ENCODE measurements around the gene NPL.

NPL gene, protein sequence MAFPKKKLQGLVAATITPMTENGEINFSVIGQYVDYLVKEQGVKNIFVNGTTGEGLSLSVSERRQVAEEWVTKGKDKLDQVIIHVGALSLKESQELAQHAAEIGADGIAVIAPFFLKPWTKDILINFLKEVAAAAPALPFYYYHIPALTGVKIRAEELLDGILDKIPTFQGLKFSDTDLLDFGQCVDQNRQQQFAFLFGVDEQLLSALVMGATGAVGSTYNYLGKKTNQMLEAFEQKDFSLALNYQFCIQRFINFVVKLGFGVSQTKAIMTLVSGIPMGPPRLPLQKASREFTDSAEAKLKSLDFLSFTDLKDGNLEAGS

DNA sequence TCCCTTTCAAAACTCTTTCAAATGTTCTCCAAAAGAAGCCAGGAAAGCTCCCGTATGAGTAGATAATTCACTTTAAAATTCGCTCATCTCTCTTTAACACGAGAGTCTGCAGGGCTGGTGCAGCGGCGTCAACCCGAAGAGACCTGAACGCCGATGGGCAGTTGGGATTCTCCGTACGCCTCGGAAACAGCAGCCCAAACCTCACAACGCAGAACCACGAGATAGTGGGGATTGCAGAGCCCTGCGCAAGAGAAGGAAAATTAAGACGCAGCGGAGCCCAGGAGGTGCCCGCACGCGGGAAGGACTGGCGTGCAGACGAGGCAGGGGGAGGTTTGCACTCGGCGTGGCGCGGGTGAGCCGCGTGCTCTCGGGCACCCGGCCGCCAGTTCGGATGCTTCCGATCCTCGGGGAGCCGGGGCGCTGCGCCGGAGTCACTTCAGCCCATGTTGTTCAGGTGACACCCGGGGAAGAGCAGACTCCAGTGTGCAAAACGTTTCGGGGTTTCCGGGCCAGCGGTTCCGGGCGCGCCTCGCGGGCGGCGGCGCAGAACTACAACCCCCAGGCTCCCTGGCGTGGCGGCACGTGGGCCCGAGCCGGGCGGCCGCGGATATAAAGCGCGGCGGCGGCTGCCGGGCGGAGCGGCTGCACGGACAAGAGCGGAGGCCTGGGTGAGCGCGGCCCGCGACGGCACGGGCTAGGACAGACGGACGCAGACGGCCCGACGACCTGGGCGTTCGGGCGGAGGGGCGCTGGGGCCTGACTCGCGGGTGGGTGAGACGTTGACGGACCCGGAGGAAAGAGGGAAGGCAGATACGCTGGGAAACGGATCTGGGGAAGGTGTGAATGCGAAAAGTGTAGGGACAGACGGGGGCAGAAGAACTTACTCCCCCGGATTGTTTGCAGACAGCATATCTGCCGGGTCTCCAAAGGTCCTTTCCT is at the start of gene NPL:
Gene NPL (plus strand): TSS at position 636 of the 939 bp plus-strand sequence. CDS start 4,599 bp downstream, outside the sequence.
- peak; percentile 75 for DNase-seq (ENCODE audit: low read depth in 2 of 2)

DNA sequence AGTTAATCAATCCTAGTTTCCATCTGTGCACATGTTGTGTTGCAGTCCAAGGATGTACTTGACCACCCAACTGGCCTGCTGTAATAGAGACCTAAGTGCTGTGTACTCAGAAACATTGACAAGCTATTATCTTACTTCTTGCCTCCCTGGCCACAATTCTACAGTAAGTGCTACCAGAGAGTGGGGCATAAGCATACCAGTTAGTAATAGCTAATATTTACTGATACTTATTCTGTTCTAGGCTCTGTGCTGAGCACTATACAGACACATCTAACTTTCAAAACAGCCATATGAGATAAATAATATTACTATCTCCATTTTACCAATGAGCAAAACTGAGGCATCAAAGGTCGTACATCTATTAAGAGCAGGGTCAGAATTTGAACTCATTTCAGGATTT is 49.5 kb upstream of the NPL start:
- no peak for DNase-seq (ENCODE audit: low read depth in 2 of 2)

DNA sequence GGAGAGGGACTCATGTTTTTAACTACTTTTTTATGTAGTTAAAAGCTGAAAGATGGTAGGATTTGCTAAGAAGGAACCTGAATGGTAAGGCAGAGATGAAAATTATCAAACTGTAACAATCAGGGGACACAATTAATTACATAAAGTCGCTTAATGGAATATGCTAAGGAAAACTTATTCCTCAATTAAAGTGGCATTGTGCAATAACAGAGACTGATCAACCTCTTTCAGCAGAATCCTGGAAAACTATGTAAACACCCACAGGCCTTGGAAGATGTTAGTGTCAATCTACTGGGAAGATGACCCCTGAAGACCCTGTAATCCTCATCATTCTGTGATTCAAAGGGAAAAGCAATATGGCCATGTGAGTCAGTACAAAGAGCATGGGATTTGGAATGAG is 46.8 kb upstream of the NPL start:
- DNase-seq (ENCODE audit: low read depth in 2 of 2) = no peak

DNA sequence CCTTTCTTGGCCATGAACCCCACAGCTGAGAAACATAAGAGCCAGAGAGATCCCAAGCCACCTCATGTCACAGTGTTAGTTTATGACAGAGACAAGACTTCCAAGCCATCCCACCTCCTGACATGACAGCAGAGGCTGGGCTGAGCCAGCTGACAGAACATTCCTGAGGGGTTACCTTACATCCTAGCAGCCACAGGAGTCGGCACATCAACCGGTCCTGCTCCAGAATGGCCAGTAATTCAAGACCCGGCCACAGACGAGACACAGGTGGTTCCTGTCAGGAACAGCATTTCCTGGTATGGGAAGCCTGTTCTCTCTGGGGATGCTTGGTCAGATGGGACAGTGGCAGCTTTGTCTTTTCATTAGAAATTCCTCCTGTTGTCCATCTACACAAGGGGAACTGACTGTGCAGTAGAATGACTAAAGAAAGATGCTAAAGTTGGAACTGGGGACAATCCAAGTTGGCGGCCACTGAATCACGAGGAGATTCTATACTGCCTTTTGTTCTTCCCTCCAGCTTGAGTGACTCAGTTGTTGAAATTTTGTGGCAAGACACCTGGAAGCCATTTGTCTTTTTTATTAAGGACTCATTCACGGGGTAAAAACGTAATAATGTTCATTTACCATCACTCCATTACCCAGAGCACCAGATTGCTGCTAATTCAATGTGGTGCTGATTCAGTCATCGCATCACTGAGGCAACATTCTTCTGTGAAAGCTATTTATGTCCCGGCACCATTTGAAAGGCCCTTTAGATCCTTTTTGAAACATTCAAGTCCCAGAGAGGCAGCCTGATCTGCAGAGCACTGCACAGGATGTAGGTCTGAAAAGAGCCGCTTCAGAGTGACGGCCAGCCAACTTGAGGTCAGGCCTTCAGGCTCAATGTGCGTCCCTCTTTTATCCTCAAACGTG is 37.2 kb upstream of the NPL start:
- no peak for DNase-seq (ENCODE audit: low read depth in 2 of 2)

DNA sequence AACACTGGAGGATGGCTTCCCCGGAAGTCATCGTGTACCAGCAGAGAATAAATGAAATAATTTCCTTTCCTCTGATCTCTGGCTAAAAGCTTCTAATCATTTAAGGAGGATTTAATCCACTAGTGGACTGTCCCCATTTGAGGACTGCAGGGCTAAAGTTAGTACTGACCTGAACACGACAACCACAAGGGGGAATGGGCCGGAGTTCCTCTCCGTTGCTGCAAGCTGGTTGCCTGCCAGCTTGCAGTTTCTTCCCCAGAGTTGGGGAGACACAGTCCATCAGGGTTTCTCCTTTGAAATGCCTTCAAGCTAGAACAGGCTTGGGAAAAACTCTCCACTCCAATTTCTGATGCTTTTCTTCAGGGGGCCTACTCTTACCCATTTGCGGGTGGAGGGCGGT is 35.5 kb upstream of the NPL start:
- DNase-seq (ENCODE audit: low read depth in 2 of 2) = no peak

DNA sequence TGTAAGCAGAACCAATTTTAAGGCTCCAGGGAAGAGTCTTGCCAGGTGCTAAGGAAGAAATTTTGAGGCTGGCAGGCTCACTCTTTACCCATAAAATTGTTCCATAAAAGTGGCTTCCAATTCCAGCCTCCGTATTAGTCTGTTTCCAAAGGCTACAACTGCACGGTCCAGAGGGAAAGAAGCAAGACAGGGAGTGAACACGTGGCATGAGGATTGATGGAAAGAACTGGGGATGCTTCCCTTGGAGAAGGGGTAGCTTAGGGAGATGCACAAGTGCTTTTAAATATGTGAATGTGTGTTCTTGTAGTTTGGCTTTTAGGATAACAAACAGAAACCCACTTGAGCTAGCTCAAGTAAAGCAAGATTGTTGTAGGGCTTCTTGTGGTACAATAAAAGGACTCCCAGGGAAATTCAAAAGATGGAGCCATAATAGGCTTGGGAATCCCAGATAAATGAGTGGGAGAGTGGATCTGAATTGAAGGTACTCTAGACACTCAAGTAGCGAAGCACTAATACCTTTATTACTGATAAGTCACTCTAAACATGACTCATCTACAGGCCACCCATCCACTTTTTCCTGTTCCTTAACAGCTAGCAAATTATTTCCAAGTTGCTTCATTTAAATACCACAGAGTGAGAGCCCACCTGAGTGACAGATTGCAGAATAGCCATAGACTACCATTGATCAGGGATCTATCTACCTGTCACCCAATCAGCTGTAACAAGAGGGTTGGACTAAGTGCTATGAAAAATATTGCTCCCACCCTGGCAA is 34.8 kb upstream of the NPL start:
- no peak for DNase-seq (ENCODE audit: low read depth in 2 of 2)

DNA sequence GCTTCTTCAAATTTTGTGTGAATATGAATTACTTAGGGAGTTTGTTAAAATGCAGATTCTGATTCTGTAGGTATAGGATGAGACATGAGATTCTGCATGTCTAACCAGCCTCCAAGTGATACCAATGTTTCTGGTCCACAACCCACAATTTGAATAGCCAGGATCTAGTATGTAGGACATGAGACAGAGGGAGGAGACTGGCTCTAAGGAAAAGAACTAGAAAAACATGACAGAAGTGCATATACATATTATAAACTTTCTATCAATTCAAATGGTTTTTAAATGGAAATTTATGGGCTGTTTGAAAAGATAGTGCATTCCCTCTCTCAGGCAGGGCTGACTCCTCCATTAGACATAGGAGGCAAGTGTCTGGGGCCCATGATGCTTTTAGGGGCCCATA is 33.9 kb upstream of the NPL start:
- no peak for DNase-seq (ENCODE audit: low read depth in 2 of 2)

DNA sequence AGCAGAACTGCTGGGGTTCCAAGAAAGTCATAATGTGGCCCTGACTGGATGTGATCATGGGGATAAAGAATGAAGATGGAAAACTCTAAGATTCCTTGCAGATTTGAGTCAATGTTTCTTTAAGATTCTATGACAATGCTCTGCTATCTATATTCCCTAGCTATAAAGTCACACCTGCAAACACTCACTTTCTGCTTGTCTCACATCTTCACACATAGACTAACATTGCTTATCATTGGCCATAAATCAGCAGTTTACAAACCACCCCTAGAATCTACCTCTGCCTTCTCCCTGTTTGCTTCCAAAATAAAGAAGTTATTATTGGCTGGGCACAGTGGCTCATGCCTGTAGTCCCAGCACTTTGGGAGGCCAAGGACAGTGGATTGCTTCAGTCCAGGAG is 33.1 kb upstream of the NPL start:
- DNase-seq (ENCODE audit: low read depth in 2 of 2) = no peak

DNA sequence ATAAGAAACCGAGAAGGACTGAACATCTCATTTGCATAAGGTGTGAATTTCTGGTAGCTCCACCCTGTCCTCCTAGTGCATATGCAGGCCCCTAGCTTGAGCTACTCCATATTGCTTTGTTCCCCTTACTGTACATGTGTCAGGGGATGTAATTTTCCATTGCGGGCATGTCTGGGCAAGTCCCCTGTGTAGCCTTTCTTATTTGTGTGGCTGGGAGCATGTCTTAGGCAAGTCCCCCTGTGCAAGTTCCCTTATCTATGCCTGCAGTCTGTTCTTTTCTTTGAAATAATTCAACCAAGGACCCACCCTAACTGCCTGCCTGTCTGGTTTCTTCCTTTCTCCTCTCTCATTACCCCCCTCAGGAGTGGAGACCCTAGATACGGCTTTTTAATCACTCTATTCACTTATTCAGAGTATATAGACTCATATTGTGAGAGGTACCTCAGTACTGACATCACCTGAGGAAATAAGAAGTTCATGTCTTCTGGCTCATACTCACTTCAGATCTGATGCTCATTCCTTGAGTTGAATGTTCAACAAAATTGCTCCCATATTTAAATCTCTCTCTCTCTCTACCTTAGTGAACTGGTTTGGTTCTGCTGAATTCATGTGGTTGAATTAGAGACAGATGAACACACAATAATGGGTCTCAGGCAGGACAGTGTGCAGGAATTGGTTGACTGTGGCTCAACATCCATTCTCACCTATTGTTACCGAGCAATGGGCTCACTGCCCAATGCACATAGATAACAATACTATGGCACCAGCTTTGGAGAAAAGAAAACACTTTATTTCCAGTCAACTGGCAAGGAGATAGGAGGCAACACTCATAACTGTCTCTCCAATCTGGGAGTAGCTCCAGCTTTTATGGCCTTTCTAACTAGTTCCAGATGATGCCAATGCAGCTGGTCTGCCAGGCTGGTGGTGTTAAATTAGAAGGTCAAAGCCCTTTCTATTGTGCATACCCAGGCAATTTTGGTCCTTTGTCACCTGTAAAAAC is 27.9 kb upstream of the NPL start:
- no peak for DNase-seq (ENCODE audit: low read depth in 2 of 2)

DNA sequence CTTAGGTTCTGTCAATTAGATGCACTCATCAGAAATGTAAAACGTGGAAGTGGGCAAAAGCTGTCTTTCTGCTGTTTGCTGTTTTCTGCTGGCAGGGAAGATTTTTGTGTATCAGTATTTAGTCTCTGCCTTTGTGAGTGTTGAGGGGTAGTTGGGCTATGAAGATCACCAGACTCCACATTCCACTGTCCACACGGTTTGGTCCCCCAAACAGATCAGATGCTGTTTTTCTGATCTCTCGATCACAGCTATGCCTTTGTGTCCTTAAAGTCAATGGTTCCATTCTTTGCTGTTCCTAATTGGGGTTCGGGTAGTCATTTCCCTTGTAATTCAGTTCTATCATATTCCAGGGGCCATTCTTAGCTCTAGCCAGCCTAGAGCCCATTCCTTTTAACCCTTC is 27.0 kb upstream of the NPL start:
- no peak for DNase-seq (ENCODE audit: low read depth in 2 of 2)

DNA sequence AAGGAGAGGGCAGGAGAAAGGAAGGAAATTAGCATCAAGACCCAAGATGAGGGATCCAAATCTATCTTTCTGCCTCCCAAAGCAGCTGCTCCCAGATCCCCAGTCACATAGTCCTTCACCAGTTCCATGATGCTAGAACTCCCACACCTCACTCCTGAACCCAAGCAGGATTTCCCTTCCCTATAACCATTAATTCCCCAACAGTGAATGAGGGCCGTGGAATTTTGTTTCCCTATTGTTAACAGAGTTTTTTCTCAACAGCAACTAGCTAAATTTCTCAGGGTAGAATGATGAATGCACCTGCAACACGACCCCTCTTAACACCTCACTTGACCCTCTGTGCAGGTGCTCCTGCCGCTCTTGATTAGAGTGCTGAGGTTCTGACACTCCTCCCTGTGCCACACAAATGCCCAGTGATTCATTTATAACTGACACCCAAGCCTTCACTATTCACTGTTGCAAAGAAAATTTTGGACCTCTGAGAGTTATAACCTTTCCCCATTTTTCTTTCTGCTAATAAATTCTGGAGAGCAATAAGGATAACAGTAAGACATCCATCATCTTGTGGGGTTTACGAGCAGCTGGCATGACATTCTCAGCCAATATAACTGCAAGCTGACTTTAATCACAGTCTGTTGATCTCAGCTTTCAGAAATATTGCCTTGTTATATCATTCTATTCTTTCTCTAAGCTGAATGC is 25.4 kb upstream of the NPL start:
- no peak for DNase-seq (ENCODE audit: low read depth in 2 of 2)

DNA sequence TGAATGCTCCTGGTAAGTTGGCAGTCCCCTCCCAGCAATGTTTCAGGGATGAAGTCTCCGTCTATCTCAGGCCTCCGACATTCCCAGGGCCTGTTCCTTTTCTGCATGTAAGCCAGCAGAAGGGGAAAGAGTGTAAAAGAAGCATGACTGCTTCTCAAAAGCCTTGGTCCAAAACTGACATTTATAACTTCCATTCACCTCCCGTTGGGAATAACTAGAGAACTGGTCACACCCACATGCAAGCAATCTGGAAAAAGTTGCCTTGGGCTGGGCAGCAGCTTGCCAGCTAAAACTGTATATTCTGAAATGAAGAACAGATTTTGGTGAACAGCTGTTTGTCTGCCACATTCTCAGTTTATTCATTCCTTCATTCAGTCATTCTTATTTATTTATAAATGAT is 24.2 kb upstream of the NPL start:
- no peak for DNase-seq (ENCODE audit: low read depth in 2 of 2)

DNA sequence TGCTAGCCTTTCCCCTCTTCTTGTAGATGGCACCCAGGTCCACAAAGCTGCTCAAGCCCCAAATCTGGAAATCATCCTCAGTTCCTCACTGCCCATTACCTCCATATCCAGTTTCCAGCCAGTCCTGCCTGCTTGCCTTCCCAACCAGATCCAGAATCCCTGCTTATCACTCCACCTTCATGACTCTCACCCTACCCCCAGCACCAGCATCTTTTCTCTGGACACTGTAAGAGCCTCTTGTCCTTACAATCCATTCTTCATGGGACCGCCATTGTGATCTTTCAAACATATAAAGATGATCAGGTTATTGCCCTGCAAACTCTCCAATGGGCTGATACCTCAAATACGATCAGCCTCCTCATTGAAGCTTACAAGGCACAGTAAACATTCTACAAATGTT is 23.5 kb upstream of the NPL start:
- DNase-seq (ENCODE audit: low read depth in 2 of 2) = no peak

DNA sequence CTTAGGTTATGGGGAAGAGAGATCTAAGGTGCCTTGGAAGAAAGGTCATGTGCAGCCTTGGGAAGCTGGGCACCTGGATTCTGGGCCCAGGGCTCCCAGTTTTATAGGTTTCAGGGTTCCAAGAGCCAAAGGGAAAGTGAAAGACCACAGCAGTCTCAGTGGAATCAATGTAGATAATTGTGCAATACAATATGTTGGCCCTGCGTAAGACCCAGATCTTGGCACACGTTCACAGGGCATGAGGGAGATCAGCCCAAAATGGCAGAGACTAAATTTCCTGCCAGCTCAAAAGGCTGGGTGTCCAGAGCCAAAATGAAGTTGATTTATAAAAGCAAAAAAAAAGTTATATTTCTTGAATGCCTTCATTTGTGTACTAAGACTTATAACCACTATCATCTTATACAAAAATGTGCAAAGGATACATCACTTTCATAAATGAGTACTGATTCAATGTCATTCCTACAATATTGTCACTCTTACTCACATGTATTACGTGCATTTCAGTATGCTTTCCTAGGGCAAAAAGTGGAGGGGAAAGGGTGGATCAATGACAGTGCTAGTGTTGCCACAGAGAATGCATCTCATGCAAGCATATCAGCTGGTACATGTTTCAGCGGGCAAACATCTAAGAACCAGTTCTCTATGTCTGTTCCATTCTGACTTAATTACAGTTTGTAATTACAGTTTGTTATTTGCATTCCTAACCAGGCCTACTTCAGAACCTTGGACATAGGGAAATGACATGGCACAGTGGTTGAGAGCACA is 22.5 kb upstream of the NPL start:
- DNase-seq (ENCODE audit: low read depth in 2 of 2) = no peak

DNA sequence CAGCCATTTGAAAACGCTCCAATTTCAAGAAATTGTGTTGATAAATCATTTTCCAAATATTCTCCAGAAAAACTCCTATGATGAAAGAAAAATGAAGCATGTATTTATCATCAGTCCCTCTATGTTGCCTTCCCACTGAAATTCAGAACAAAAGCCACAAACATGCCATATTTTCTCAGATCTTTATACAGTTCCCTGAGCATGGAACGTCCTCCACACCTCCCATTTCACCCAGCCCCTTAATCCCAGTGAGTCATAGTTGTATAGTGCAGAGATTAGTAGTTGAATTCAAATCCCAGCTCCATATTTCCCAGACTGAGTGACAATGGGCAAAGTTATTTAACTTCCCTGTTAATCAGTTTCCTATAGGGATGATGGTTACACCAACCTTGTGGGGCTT is 20.6 kb upstream of the NPL start:
- no peak for DNase-seq (ENCODE audit: low read depth in 2 of 2)

DNA sequence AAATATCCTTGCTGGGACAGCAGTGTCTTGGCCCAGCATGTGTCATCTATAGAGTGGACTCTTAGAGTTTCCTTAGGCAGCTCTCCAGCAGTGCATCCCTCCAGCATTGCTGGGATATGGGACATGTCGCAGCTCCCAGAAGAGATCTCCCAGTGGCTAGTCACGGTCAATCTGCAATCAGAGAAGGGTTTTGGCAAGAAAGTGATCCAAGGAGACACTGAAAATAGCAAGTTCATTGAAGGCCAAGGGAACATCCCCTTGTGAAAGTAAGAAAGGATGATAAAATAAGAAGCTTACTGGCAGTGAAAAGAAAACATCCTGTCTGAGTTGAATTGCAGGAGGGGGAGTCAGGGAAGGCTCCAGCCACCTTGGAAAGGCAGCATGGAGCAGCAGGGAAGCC is 19.3 kb upstream of the NPL start:
- DNase-seq (ENCODE audit: low read depth in 2 of 2) = no peak

DNA sequence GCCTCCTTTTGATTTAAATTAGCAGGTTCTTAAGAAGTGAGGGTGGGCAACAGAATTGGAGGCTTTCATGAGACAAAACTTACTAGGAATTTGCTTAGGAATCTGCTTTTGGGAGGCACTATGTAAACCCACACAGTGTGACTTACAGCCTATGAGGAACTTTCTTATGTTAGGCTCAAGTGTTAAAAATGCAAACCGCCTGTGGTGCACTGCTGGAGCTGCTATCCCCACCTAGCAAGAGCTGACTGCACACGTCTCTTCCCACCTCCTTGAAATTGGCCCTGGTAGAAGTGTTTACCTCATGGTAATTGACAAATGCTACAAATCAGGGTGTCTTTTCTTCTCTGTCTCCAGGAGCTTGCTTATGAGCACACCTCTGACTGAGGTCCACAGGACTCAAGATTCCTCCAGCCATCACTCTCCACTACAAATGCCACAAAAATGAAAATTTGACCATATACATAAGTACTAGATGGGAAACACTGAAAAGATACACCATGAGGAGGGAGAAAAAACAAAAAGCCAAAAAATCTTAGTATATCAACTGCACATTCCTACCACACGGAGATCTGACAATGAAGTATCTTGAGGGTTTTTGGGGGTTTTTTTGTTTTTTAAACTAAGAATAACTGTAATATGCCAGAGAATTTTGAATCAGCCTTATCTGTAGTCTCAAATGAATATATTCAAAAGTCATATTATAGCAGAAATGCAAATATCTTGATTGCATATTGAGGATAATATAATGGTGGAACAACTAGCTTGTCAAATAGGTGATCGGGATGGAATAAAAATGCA is 18.2 kb upstream of the NPL start:
- DNase-seq (ENCODE audit: low read depth in 2 of 2) = no peak

DNA sequence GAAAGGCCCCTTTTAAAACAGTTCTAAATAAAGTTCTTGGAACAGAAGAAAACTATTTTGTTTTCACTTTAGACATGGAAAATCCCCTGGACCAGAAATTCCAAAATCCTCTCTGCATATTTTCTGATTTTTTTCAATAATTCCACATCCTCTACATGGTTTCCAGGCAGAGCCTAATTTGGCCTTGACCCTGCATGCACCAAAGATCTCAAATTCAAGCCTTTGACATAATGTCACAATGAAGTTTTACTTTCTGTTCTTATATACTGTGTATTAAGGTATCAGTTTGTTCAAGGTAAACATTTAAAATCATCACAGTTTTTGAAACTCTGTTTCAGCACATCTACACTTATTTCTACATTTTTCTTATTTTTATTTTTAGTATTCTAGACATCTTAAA is 12.2 kb upstream of the NPL start:
- DNase-seq (ENCODE audit: low read depth in 2 of 2) = no peak
